Measurements from ENCODE around the gene TMUB2. TPM values are rescaled to one million over a fixed set of nuclear protein-coding genes. Genes with fewer than 3 reads are reported as not detected.
A peak's percentile ranks its signal among the peaks of the same experiment; 100 is the strongest.

TMUB2 gene
- total RNA-seq, 2 experiments from 2014 or later: 42.2 to 42.7 TPM

GRCh38 chr17:44207319-44207718 is 20.5 kb downstream of the TMUB2 start:
- Mint-ChIP-seq H3K9me3 (no peaks in the 10 kb centered on the region), H3K4me3 (no peak overlapping the region), H3K36me3 (ENCODE audit: low read depth) (peaks cover 37% of the 10 kb centered on the region), H3K27me3 (no peaks in the 10 kb centered on the region), H3K4me1 (peaks cover 59% of the 10 kb centered on the region), H3K27ac (no peak overlapping the region)
- no peak for DNase-seq
- ChIA-PET CTCF (no interaction called here), POLR2A (interaction anchor here (18.0 to 25.4 kb wide), 2 partner anchors 7 to 12 kb away, joined by 504 read pairs; partner anchors contain the start of genes ATXN7L3, TMUB2 and UBTF)

- DNase-seq: no peak
- Mint-ChIP-seq H3K9me3 (no peaks in the 10 kb centered on the region), H3K27me3 (no peaks in the 10 kb centered on the region), H3K4me1 (peaks cover 56% of the 10 kb centered on the region), H3K36me3 (ENCODE audit: low read depth) (peaks cover 39% of the 10 kb centered on the region), H3K4me3 (no peak overlapping the region), H3K27ac (no peak overlapping the region)
- CTCF ChIA-PET: interaction anchor here (0.5 kb wide), 1 partner anchor 162 kb away, joined by 4 read pairs; no protein-coding TSS in a partner anchor
- POLR2A ChIA-PET: interaction anchor here (0.9 to 25.4 kb wide), 3 partner anchors 6 to 124 kb away, joined by 3 to 504 read pairs (median 504); partner anchors contain the start of genes ATXN7L3, TMUB2 and UBTF
These were observed 21.0 kb downstream of the TMUB2 start for GRCh38 chr17:44207743-44208142.

- peak; percentile 47 for DNase-seq
- POLR2A ChIA-PET: interaction anchor here (1.1 to 18.0 kb wide), 13 partner anchors 8 to 153 kb away, joined by 3 to 504 read pairs (median 6); partner anchors contain the start of genes ATXN7L3, FAM171A2, GRN and SLC25A39
- H3K4me3 Mint-ChIP-seq: peak overlapping the region; percentile 60
- H3K27me3 Mint-ChIP-seq: no peaks in the 10 kb centered on the region
- CTCF ChIA-PET: interaction anchor here (0.6 to 4.1 kb wide), 28 partner anchors 9 to 313 kb away, joined by 3 to 65 read pairs (median 6); partner anchors contain the start of genes ATXN7L3, GRN, HDAC5 and SLC25A39
- no peaks in the 10 kb centered on the region for H3K9me3 Mint-ChIP-seq
- peak overlapping the region; percentile 83 for H3K27ac Mint-ChIP-seq
- peaks cover 60% of the 10 kb centered on the region for H3K36me3 Mint-ChIP-seq (ENCODE audit: low read depth)
- H3K4me1 Mint-ChIP-seq: peaks cover 46% of the 10 kb centered on the region
These were observed 23.1 kb downstream of the TMUB2 start for GRCh38 chr17:44209786-44210341.

GRCh38 chr17:44210342-44211192 is 23.8 kb downstream of the TMUB2 start:
- DNase-seq: peak; percentile 94
- Mint-ChIP-seq H3K9me3 (no peaks in the 10 kb centered on the region), H3K4me3 (peak overlapping the region; percentile 60), H3K27me3 (no peaks in the 10 kb centered on the region), H3K4me1 (peaks cover 53% of the 10 kb centered on the region), H3K27ac (peak overlapping the region; percentile 83), H3K36me3 (ENCODE audit: low read depth) (peaks cover 67% of the 10 kb centered on the region)
- CTCF ChIA-PET: interaction anchor here (0.6 to 4.1 kb wide), 30 partner anchors 9 to 313 kb away, joined by 3 to 65 read pairs (median 4); partner anchors contain the start of genes ATXN7L3, GRN, HDAC5 and SLC25A39
- POLR2A ChIA-PET: interaction anchor here (1.1 to 18.0 kb wide), 14 partner anchors 7 to 153 kb away, joined by 3 to 504 read pairs (median 6); partner anchors contain the start of genes ATXN7L3, FAM171A2, GRN and SLC25A39

- no peaks in the 10 kb centered on the region for H3K27me3 Mint-ChIP-seq
- H3K9me3 Mint-ChIP-seq: no peaks in the 10 kb centered on the region
- H3K4me1 Mint-ChIP-seq: peaks cover 61% of the 10 kb centered on the region
- peak overlapping the region; percentile 21 for H3K27ac Mint-ChIP-seq
- H3K36me3 Mint-ChIP-seq (ENCODE audit: low read depth): peaks cover 70% of the 10 kb centered on the region
- DNase-seq: no peak
- CTCF ChIA-PET: interaction anchor here (0.6 to 4.1 kb wide), 10 partner anchors 8 to 813 kb away, joined by 3 to 65 read pairs (median 12); partner anchors contain the start of genes GRN, TMUB2 and UBTF
- POLR2A ChIA-PET: interaction anchor here (1.0 to 18.0 kb wide), 8 partner anchors 9 to 140 kb away, joined by 3 to 504 read pairs (median 6); partner anchors contain the start of genes ATXN7L3, GRN, SLC25A39 and TMUB2
- no peak overlapping the region for H3K4me3 Mint-ChIP-seq
These were observed 24.8 kb downstream of the TMUB2 start for GRCh38 chr17:44211281-44212265.

GRCh38 chr17:44212507-44213402 is 26.0 kb downstream of the TMUB2 start:
- no peak for DNase-seq
- Mint-ChIP-seq H3K36me3 (ENCODE audit: low read depth) (peaks cover 73% of the 10 kb centered on the region), H3K9me3 (no peaks in the 10 kb centered on the region), H3K27ac (no peak overlapping the region), H3K4me1 (peaks cover 67% of the 10 kb centered on the region), H3K4me3 (no peak overlapping the region), H3K27me3 (no peaks in the 10 kb centered on the region)
- POLR2A ChIA-PET: interaction anchor here (1.0 to 18.0 kb wide), 4 partner anchors 8 to 113 kb away, joined by 3 to 504 read pairs (median 50); partner anchors contain the start of genes ATXN7L3, SLC25A39, TMUB2 and UBTF
- CTCF ChIA-PET: interaction anchor here (1.0 to 3.5 kb wide), 2 partner anchors 9 to 25 kb away, joined by 3 to 35 read pairs; partner anchors contain the start of gene TMUB2

- Mint-ChIP-seq H3K27me3 (no peaks in the 10 kb centered on the region), H3K4me3 (no peak overlapping the region), H3K9me3 (no peaks in the 10 kb centered on the region), H3K4me1 (peaks cover 63% of the 10 kb centered on the region), H3K36me3 (ENCODE audit: low read depth) (peaks cover 68% of the 10 kb centered on the region), H3K27ac (peak overlapping the region; percentile 55)
- no peak for DNase-seq
- ChIA-PET POLR2A (interaction anchor here (4.9 to 18.0 kb wide), 2 partner anchors 7 to 19 kb away, joined by 67 to 504 read pairs; partner anchors contain the start of genes ATXN7L3, TMUB2 and UBTF), CTCF (interaction anchor here (1.0 to 1.5 kb wide), 2 partner anchors 10 kb away, joined by 3 read pairs; no protein-coding TSS in a partner anchor)
These were observed 26.8 kb downstream of the TMUB2 start for GRCh38 chr17:44213403-44214229.

- ChIA-PET POLR2A (interaction anchor here (8.5 to 18.0 kb wide), 2 partner anchors 19 to 110 kb away, joined by 117 to 504 read pairs; partner anchors contain the start of genes ATXN7L3, SLC25A39 and TMUB2), CTCF (interaction anchor here (1.5 kb wide), 1 partner anchor 10 kb away, joined by 3 read pairs; no protein-coding TSS in a partner anchor)
- Mint-ChIP-seq H3K36me3 (ENCODE audit: low read depth) (peaks cover 66% of the 10 kb centered on the region), H3K4me1 (peaks cover 60% of the 10 kb centered on the region), H3K4me3 (no peak overlapping the region), H3K27ac (peak overlapping the region; percentile 55), H3K9me3 (no peaks in the 10 kb centered on the region), H3K27me3 (no peaks in the 10 kb centered on the region)
- no peak for DNase-seq
These were observed 27.4 kb downstream of the TMUB2 start for GRCh38 chr17:44214230-44214494.

GRCh38 chr17:44214896-44215295 is 28.1 kb downstream of the TMUB2 start:
- Mint-ChIP-seq H3K27me3 (no peaks in the 10 kb centered on the region), H3K9me3 (no peaks in the 10 kb centered on the region), H3K4me3 (peak overlapping the region; percentile 36), H3K27ac (peak overlapping the region; percentile 81), H3K36me3 (ENCODE audit: low read depth) (peaks cover 59% of the 10 kb centered on the region), H3K4me1 (peaks cover 52% of the 10 kb centered on the region)
- POLR2A ChIA-PET: interaction anchor here (1.2 to 18.0 kb wide), 3 partner anchors 20 to 109 kb away, joined by 3 to 504 read pairs (median 117); partner anchors contain the start of genes ATXN7L3, SLC25A39 and TMUB2
- CTCF ChIA-PET: interaction anchor here (1.5 kb wide), 1 partner anchor 11 kb away, joined by 3 read pairs; no protein-coding TSS in a partner anchor
- no peak for DNase-seq

GRCh38 chr17:44216173-44216572 is 29.4 kb downstream of the TMUB2 start:
- Mint-ChIP-seq H3K4me1 (peaks cover 46% of the 10 kb centered on the region), H3K27ac (peak overlapping the region; percentile 81), H3K27me3 (no peaks in the 10 kb centered on the region), H3K4me3 (peak overlapping the region; percentile 90), H3K9me3 (no peaks in the 10 kb centered on the region), H3K36me3 (ENCODE audit: low read depth) (peaks cover 58% of the 10 kb centered on the region)
- POLR2A ChIA-PET: interaction anchor here (0.7 to 18.0 kb wide), 10 partner anchors 21 to 1101 kb away, joined by 3 to 504 read pairs (median 3); partner anchors contain the start of genes ATXN7L3, HDAC5, MAP3K14 and SLC25A39
- CTCF ChIA-PET: interaction anchor here (0.9 to 3.8 kb wide), 5 partner anchors 9 to 129 kb away, joined by 4 to 31 read pairs (median 4); partner anchors contain the start of genes ATXN7L3 and GRN
- DNase-seq: peak; percentile 52
